Stimulated activated CD4-positive, alpha-beta T cell treated with anti-CD3 and anti-CD28 coated beads, Interleukin-1b, Interleukin-23, amount 100 ng/mL, for 1 hour (primary cell): ENCODE measurements around the gene TMEM37.
"Not testable (repeated sequence)": the region's sequence is repeated elsewhere in the genome, so short reads cannot be mapped to it uniquely, and the experiment has no call there.

Experiments used
- DNase-seq, 2 donors: peaks; one replicate each; pipeline ENCODE4 v3.0.0-alpha.2; 2020; ENCODE audit warnings: low read depth in 2 of 2

The TMEM37 gene

DNA sequence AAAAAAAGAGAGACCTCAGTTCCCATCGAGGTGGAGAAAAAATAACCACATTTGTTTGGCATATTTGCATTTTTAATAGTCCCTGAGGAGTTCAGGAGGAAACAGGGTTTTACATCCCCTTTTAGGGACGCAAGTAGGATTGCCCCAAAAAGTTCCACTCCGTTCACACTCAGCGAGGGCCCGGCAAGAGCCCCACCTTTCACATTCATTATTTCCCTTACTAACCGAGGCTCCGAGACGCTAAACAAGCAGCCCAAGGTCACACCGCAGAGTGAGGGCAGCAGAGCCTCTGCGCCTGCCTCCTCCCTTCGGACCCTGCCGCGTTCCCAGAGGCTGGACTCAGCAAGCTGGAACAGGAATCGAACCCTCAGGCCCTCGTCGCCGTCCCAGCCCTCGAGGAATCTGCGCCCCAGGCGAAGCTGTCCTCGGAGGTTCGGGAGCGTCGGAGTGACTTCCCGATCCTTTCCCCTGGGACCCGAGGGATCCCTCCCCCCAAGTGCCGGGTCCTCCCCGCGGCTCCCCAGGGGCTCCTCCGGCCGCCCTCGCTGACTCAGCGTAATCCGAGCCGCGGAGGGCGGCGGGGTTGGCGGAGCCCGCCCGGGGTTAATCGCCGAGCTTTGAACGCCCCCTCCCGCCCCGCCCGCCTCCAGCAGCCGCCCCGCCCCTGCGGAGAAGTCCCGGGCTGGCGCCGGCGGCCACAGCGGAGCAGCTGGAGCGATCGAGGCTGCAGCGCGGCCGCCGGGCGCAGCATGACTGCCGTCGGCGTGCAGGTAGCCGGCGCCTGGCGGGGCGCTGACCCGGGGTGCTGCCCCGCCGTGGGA, at the start of gene TMEM37:
TSS of gene TMEM37 (plus strand) at position 700 of the 821 bp plus-strand sequence. CDS start at position 750, 50 bp downstream.
- DNase-seq, result no peak

DNA sequence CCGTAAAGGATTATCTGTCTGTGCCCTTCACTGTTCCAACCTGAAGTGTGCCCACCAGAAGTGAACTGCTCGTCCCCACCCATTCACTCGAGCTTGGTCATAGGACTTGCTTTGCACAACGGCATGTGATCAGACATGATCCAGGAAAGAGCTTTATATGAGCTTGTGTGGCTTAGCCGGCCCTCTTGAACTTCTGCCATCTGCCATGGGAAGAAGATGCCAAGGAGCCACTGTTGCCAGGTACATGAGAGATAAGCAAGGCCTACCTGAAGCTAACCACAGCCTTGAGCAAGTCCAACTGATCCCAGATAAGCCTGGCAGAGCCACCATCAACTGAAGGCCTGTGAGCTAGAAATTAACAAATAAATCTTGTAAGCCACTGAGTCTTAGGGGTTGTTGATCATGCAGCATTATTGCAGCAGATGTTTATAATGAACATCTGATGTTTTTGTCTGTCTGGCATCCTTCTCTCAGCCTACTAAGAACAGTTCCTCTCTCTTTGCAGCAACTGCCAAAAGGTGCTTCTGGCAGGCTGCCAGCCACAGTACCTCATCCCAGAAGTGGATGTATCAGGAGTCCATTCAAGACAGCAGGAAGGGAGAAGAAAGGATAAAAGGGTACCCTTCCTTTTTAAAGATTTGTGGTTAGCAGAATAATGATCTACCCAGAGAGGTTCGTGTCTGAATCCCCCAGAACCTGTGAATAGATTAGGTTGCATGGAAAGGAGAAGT, 48.1 kb upstream of the TMEM37 start:
- DNase-seq, result no peak

GRCh38 chr2:119384971-119385370, 46.7 kb upstream of the TMEM37 start:
- DNase-seq, result no peak

- no peak for DNase-seq
These were observed 46.2 kb upstream of the TMEM37 start for GRCh38 chr2:119385466-119385865.

- no peak for DNase-seq
These were observed 44.1 kb upstream of the TMEM37 start for GRCh38 chr2:119387381-119388129.

DNA sequence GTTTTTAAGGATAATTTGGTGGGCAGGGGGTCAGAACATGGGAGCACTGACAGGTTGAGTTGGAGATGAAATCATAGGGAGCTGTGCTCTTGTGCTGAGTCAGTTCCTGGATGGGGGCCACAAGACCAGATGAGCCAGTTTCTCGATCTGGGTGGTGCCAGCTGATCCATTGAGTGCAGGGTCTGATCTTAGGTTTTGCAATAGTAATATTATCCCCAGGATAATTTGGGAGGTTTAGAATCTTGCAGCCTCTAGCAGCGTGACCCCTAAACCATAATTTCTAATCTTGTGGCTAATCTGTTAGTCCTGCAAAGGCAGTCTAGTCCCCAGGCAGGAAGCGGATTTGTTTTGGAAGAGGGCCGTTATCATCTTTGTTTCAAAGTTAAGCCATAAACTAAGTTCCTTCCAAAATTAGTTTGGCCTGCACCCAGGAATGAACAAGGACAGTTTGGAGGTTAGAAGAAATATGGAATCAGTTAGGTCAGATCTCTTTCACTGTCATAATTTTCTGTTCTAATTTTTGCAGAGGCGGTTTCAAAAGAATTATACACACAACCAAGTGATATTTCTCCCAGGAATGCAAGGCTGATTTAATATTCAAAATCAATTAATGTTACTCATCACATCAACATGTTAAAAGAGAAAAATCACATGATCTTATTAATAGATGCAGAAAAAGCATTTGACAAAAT, 41.9 kb upstream of the TMEM37 start:
- no peak for DNase-seq

- no peak for DNase-seq
These were observed 37.5 kb upstream of the TMEM37 start for GRCh38 chr2:119393971-119394748.

DNA sequence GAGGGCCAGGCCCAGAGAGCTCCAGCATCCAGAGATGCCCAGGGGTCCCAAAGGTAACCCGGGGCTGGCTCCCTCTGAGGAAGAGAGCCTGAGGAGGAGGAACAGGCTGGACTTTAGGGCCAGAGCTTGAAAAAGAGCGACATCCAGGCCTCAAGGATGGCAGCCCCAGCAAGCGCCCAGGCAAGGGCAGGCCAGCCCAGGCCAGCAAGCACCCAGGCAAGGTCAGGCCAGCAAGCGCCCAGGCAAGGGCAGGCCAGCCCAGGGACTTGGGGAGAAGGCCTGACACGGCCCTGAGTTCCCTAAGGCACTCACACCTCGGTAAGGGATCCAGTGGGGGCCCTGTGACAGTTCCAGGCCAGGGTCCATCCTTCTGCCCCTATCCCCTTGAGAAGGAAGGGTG, 34.5 kb upstream of the TMEM37 start:
- no peak for DNase-seq

DNA sequence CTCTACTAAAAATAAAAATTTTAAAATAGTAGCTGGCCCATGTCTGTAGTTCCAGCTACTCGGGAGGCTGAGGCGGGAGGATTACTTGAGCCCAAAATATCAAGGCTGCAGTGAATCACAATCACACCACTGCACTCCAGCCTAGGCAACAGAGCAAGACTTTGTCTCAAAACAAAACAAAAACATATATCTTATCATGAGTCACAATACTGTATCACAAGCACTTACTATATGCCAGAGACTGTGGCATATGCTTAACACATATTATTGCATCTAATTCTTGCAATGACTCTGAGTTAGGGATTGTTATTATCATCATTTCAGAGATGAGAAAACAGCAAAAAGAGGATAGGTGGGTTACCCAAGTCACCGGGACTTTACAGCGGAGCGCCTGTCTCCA, 29.5 kb upstream of the TMEM37 start:
- no peak for DNase-seq

DNA sequence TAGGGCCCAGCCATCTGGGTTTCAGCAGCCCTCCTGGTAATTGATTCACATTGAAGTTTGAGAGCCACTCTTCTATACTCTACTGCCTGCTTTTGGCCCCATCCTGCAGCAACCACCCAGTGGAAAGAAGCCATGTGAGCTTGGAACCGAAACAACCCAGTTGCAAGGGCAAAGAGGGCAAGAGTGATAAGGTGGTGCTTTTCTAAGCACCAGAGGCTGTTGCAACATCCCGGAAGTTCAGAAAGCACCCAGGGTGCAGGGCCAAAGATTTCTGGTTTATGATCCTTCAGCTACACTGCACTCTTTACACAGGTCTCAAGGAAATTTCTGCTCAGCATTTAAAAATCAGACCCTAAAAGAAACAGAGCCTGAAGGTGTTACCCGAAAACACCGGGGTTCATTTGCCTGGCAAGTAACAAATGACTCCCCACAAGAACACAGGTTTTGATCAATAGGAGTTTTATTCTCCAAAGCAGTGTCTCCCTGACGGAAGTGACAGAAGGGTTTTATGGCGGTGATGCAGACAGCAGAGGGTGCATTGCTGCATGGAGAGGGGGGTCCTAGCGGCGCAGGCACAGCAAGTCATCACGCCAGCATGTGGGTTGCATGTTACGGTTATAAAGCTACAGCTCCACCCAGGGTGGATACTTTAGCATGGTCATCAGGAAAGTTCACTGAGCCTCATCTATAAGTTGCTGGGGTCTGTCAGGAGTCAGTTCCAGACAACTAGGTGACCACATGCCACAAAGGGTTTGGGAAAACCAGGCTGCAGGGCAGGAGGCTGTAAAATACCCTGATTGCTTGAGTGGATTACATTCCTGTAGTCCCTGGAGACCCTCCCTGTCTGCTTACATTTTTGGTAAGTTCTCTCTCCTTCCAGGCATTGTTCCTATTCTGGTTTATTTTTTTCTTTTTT, 28.8 kb upstream of the TMEM37 start:
- no peak for DNase-seq

- not testable (repeated sequence) for DNase-seq
These were observed 28.0 kb upstream of the TMEM37 start for GRCh38 chr2:119403618-119404017.

DNA sequence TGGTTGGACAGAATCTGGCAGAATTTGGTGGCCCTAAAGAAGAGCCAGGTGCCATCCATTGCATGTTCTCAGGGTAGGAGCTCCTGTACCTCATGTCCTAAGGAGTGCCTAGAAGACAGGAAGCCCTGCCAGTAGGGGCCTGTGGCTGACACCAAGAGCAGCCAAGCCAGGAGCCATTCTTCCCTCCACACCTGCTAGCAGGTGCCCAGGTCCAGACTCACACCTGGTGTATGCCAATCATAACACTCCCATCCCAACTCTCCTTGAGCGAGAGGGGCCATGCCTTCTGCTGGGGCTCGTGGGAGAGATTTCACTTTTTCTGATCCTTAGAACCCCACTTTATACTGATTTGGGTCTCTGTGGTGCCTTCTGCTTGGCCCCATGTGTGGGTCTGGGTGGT, 26.5 kb upstream of the TMEM37 start:
- no peak for DNase-seq

DNA sequence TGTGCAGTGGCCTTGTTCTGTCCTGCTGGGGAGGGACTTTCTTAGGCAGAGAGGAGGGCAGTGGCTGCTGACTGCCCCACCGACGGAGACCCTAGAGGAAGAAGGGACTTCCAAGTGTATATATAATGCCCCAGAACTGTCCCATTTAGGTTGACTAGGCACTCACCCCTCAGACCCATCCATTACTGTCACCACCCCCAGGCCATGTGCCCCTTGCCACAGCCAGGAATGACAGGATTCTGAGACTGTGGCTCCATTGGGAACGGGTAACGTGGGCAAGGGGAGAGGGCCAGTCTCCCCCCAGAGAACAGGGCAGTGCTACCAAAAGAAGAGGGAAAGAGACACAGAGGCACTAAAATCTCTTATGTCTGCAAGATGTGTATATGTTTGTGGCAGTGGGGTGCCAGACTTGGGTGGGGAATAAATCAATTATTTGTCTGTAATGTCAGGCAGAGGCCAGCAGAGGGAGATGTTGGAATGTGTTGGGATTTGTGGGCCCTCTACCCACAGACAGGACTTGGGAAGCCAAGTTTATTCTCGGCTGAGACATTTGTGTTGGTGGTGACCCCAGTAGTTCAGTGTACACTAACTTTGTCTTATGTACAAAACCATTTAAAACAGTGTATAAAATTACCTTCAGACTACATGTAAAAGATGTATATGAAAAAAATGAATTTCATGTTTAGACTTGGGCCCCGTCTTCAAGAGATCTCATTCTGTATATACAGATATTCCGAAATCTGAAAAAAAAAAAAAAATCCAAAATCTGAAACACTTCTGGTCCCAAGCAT, 24.0 kb upstream of the TMEM37 start:
- no peak for DNase-seq

- no peak for DNase-seq
These were observed 23.4 kb upstream of the TMEM37 start for GRCh38 chr2:119408221-119408619.

GRCh38 chr2:119409506-119409905, 22.1 kb upstream of the TMEM37 start:
- DNase-seq, result no peak

DNA sequence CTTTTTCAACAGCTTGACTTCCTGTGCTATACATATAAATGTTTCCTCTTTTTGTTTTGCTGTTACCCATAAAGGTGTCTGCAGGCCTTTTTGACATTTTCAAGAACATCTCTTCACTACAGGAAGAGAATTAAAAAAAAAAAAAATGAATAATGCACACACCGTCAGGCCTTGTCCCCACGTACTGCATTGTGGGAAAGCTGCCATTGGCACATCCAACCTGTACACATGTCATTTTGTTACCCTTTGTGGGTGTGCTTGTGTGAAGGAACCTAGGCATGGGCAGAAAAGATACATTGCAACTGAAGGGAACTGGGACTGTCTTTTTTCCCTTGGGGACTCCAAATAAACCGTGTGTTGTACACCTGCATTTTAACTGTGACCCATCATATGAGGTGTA, 16.8 kb upstream of the TMEM37 start:
- no peak for DNase-seq

DNA sequence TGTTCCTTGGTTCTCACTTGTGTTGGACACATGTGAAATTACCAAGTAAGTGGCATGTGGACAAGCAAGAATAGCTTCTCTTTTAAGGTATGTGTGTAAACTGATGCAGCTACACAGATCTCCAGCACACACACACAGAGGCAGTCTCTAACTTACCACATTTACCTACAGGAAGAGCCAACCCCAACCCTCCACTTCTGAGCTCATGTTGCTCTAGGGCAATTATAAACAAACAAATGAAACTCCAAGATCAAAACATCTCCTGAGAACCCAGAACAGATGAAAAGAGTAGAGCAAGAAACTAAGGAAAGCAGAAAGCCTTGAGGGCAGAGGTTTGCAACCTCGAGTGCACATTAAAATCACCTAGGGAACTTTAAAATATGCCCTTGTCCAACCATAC, 16.0 kb upstream of the TMEM37 start:
- DNase-seq, result no peak

DNA sequence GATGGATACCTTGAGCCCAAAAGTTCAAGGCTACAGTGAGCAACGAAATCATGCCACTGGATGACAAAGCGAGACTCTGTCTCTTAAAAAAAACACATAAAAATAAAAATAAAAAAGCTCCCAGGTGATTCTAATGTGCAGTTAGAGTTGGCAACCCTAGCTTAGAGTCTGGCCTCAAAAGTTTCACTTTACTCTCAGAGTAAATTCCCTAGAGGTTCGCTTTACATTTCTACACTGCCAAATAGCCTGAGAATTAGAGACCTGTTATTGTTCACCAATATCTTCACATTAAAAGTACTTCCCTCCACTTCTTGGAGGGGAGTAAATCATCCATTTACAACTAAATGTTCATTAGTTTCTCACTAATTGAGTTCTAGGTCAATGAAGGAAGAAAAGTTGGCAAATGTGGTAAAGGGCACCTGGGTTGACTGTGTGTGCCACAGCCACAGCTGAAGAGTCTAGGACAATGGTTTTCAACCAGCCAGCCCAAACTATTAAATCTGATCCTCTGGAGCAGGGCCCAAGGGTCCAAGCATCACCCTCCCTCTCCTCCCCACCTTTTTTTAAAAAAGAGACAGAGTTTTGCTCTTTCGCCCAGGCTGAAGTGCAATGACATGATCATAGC, 15.2 kb upstream of the TMEM37 start:
- no peak for DNase-seq

GRCh38 chr2:119417908-119418307, 13.7 kb upstream of the TMEM37 start:
- DNase-seq, result no peak
